C4-2B (cell line): Measurements from ENCODE around the gene FBXL16.

Experiments used
- ZFX ChIP-seq: fragments of 450-650 bp; IDR thresholded peaks from 2 replicates; pipeline ENCODE4 v1.6.1; 2017
- TF ChIP-seq, protein P1 (sequence below): fragments of 450-650 bp; conservative IDR thresholded peaks from 2 replicates; pipeline ENCODE4 v1.5.1; 2017; ENCODE audit warnings: mild to moderate bottlenecking

- TF ChIP-seq, protein P1, sequence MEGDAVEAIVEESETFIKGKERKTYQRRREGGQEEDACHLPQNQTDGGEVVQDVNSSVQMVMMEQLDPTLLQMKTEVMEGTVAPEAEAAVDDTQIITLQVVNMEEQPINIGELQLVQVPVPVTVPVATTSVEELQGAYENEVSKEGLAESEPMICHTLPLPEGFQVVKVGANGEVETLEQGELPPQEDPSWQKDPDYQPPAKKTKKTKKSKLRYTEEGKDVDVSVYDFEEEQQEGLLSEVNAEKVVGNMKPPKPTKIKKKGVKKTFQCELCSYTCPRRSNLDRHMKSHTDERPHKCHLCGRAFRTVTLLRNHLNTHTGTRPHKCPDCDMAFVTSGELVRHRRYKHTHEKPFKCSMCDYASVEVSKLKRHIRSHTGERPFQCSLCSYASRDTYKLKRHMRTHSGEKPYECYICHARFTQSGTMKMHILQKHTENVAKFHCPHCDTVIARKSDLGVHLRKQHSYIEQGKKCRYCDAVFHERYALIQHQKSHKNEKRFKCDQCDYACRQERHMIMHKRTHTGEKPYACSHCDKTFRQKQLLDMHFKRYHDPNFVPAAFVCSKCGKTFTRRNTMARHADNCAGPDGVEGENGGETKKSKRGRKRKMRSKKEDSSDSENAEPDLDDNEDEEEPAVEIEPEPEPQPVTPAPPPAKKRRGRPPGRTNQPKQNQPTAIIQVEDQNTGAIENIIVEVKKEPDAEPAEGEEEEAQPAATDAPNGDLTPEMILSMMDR: no peak
- TF ChIP-seq ZFX: no peak
Observed at GRCh38 chr16:652454-653305, 52.9 kb downstream of the FBXL16 start.
